HG03103 (cell line): ENCODE data around the gene BAG3.
"Not testable (repeated sequence)": the region's sequence is repeated elsewhere in the genome, so short reads cannot be mapped to it uniquely, and the experiment has no call there.

ENCODE experiments used
- ATAC-seq: cut with Tn5 transposase; IDR thresholded peaks from one replicate; pipeline ENCODE4 v1.9.1; 2021; ENCODE audit warnings: low read depth; ENCODE audit not compliant: unreplicated experiment

BAG3 gene

GRCh38 chr10:119638982-119639381, 12.2 kb upstream of the BAG3 start:
- ATAC-seq: no peak

GRCh38 chr10:119640384-119640783, 10.8 kb upstream of the BAG3 start:
- ATAC-seq: no peak

- no peak for ATAC-seq
Measured at GRCh38 chr10:119640875-119641526, 10.2 kb upstream of the BAG3 start.

GRCh38 chr10:119642556-119643111, 8.5 kb upstream of the BAG3 start:
- no peak for ATAC-seq

GRCh38 chr10:119643306-119644204, 7.6 kb upstream of the BAG3 start:
- ATAC-seq: no peak

GRCh38 chr10:119644205-119644814, 6.9 kb upstream of the BAG3 start:
- no peak for ATAC-seq

- no peak for ATAC-seq
Measured at GRCh38 chr10:119644994-119645393, 6.2 kb upstream of the BAG3 start.

GRCh38 chr10:119650062-119650461, 1.1 kb upstream of the BAG3 start:
- no peak for ATAC-seq

GRCh38 chr10:119651514-119652360, 557 bp downstream of the BAG3 start:
- no peak for ATAC-seq

GRCh38 chr10:119652361-119652730, 1.2 kb downstream of the BAG3 start:
- ATAC-seq: no peak

- no peak for ATAC-seq
Measured at GRCh38 chr10:119653209-119653608, 2.0 kb downstream of the BAG3 start.

GRCh38 chr10:119653916-119654315, 2.7 kb downstream of the BAG3 start:
- ATAC-seq: no peak

GRCh38 chr10:119654540-119654939, 3.4 kb downstream of the BAG3 start:
- no peak for ATAC-seq

GRCh38 chr10:119655566-119656001, 4.4 kb downstream of the BAG3 start:
- ATAC-seq: no peak

GRCh38 chr10:119656760-119657159, 5.6 kb downstream of the BAG3 start:
- no peak for ATAC-seq

- no peak for ATAC-seq
Measured at GRCh38 chr10:119657725-119658124, 6.5 kb downstream of the BAG3 start.

- ATAC-seq: no peak
Measured at GRCh38 chr10:119658274-119658673, 7.1 kb downstream of the BAG3 start.

- ATAC-seq: no peak
Measured at GRCh38 chr10:119659951-119660350, 8.8 kb downstream of the BAG3 start.

- not testable (repeated sequence) for ATAC-seq
Measured at GRCh38 chr10:119662076-119662605, 11.0 kb downstream of the BAG3 start.
